Liver (tissue), 9 donors: ENCODE measurements around the gene STRC. TPM values are rescaled to one million over a fixed set of nuclear protein-coding genes. Genes with fewer than 3 reads are reported as not detected.
"Not testable (repeated sequence)": the region's sequence is repeated elsewhere in the genome, so short reads cannot be mapped to it uniquely, and the experiment has no call there.

Experiments
- DNase-seq: peaks from one replicate; pipeline ENCODE4 v3.0.0-alpha.2; 2017; ENCODE audit warnings: low spot score
- H3K27ac ChIP-seq, 2 donors: one replicate each; pipeline ENCODE4 v1.7.0; 2013; ENCODE audit warnings: inconsistent platforms in 2 of 2, low read length in 2 of 2, control low read depth in 1 of 2, low read depth in 1 of 2, mild to moderate bottlenecking in 1 of 2
- H3K27me3 ChIP-seq, 4 donors: one replicate each; pipeline versions ENCODE4 v1.6.1 to v1.7.0; 2013; ENCODE audit warnings: low read length in 3 of 4, inconsistent platforms in 1 of 4, mild to moderate bottlenecking in 1 of 4, moderate library complexity in 1 of 4; ENCODE audit not compliant: control insufficient read depth in 4 of 4, insufficient read depth in 4 of 4
- H3K36me3 ChIP-seq, 4 donors: one replicate each; pipeline versions ENCODE4 v1.6.1 to v1.7.0; 2013; ENCODE audit warnings: low read length in 3 of 4, mild to moderate bottlenecking in 3 of 4, low read depth in 1 of 4, moderate library complexity in 1 of 4; ENCODE audit not compliant: control insufficient read depth in 4 of 4, insufficient read depth in 3 of 4
- H3K4me1 ChIP-seq, 4 donors: one replicate each; pipeline versions ENCODE4 v1.6.1 to v1.7.0; 2013; ENCODE audit warnings: low read length in 3 of 4, mild to moderate bottlenecking in 3 of 4, moderate library complexity in 1 of 4; ENCODE audit not compliant: control insufficient read depth in 4 of 4, insufficient read depth in 4 of 4
- H3K4me3 ChIP-seq, 3 donors: one replicate each; pipeline versions ENCODE4 v1.6.1 to v1.7.0; 2013; ENCODE audit warnings: low read length in 3 of 3, control low read depth in 1 of 3, low read depth in 1 of 3, mild to moderate bottlenecking in 1 of 3
- H3K9ac ChIP-seq, 2 donors: one replicate each; pipeline ENCODE4 v1.7.0; 2013; ENCODE audit warnings: low read length in 2 of 2, mild to moderate bottlenecking in 2 of 2, moderate library complexity in 2 of 2, control low read depth in 1 of 2, low read depth in 1 of 2
- H3K9me3 ChIP-seq, 4 donors: one replicate each; pipeline versions ENCODE4 v1.6.1 to v1.7.0; 2013; ENCODE audit warnings: low read length in 3 of 4; ENCODE audit not compliant: control insufficient read depth in 4 of 4
- WGBS: extraction: QIAGEN DNeasy Blood & Tissue Kit; methylation state at CpG from one replicate; pipeline ENCODE4 v1.1.7; 2013; 5-methylcytosine and 5-hydroxymethylcytosine counted together
- polyA plus RNA-seq, 2 donors: library from polyadenylated mRNA; stranded (reverse) in 1 of 2; unstranded in 1 of 2; fragments of 200-250 nt in 1 of 2; fragments of >200 nt in 1 of 2; fragmentation: Nextera tagmentation in 1 of 2; extraction: Ambion mirVana in 1 of 2; gene quantifications; one replicate each; pipeline versions ENCODE4 v1.2.1 to v1.2.3, GENCODE V29; 2013 to 2015
- total RNA-seq, 2 donors: library from RNA; depleted of rRNA; stranded (reverse); fragments of >200 nt; gene quantifications; one replicate each; pipeline ENCODE4 v1.2.3, GENCODE V29; 2014
- donor health status: healthy.
- donor health status: healthy.
- donor health status: healthy.
- donor health status: healthy.
- donor health status: healthy.

STRC gene
- total and polyA plus RNA-seq, 4 donors = 0.02 to 0.29 (median 0.25) TPM; not detected in 1

- H3K36me3 ChIP-seq, H3K9ac ChIP-seq, H3K4me3 ChIP-seq, H3K4me1 ChIP-seq, H3K27me3 ChIP-seq, H3K9me3 ChIP-seq, H3K27ac ChIP-seq, DNase-seq: not testable (repeated sequence)
- WGBS = no CpG with 5 or more reads among the region's 2 CpGs
Measured at GRCh38 chr15:43600200-43600599, 18.4 kb downstream of the STRC start.

GRCh38 chr15:43599131-43599530, 19.5 kb downstream of the STRC start:
- H3K27me3 ChIP-seq, H3K9ac ChIP-seq, H3K36me3 ChIP-seq, H3K9me3 ChIP-seq, H3K4me3 ChIP-seq, H3K4me1 ChIP-seq, DNase-seq, H3K27ac ChIP-seq: not testable (repeated sequence)
- WGBS = 85% methylated on average over 6 of the region's 6 CpGs

- H3K4me3 ChIP-seq, H3K27ac ChIP-seq, DNase-seq, H3K9me3 ChIP-seq, H3K4me1 ChIP-seq, H3K27me3 ChIP-seq, H3K9ac ChIP-seq, H3K36me3 ChIP-seq: not testable (repeated sequence)
- no CpG with 5 or more reads among the region's 43 CpGs for WGBS
Measured at GRCh38 chr15:43593328-43594190, 25.0 kb downstream of the STRC start, which contains the start of gene CKMT1B. CKMT1B (plus strand) TSS chr15:43594027; CDS start chr15:43594219, 192 bp downstream.

DNA sequence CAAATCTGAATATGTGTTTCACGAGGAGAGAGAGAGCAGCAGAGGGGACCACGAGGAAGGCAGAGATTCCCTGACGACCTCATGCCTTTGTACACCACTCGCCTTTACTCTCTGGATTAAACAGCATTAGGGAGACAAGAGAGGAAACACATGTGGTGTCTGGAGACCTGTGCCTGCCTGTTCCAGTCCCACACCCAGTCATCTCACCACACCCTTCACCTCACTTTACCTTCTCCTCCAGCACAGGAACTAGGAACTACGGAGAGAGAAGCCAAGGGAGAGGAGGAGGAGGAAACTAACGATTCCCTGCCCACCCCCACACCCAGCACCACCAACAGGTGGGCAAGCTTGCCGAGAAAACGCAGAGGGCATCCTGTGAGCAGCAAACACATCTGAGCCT, 25.8 kb downstream of the STRC start:
- not testable (repeated sequence) for H3K9me3 ChIP-seq, H3K27me3 ChIP-seq, H3K9ac ChIP-seq, DNase-seq, H3K4me1 ChIP-seq, H3K27ac ChIP-seq, H3K4me3 ChIP-seq, H3K36me3 ChIP-seq
- 47% methylated on average over 4 of the region's 8 CpGs for WGBS

GRCh38 chr15:43589778-43590466, 28.7 kb downstream of the STRC start, which contains the start of gene PPIP5K1:
PPIP5K1 (minus strand) TSS chr15:43590208; CDS start chr15:43584504, 5,704 bp downstream.
- not testable (repeated sequence) for H3K36me3 ChIP-seq, H3K27ac ChIP-seq, H3K4me1 ChIP-seq, H3K4me3 ChIP-seq, DNase-seq, H3K9ac ChIP-seq, H3K27me3 ChIP-seq, H3K9me3 ChIP-seq
- WGBS = no CpG with 5 or more reads among the region's 54 CpGs

DNA sequence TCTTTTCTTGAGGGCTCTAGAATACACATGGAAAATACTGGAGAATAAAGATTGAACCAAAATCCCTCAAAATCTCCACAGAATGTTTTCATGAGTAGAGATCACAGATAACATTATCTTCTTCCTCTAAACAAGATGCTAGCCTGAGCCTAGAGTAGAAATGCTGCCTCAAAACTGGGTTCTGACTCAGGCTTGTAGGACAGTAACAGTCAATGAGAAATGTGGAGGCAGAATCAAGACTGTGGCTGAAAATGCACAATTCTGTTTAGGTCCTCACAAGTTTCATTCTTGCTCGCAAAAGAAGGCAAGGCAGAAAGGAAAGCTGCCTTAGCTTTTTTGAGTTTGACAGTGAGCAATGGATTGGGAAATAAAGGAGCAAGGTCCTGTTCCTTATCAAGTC, 44.0 kb downstream of the STRC start:
- not testable (repeated sequence) for H3K4me3 ChIP-seq, H3K27ac ChIP-seq, H3K36me3 ChIP-seq, H3K4me1 ChIP-seq, DNase-seq, H3K9me3 ChIP-seq, H3K9ac ChIP-seq, H3K27me3 ChIP-seq
- no CpG with 5 or more reads among the region's 1 CpG for WGBS

GRCh38 chr15:43566615-43567014, 52.0 kb downstream of the STRC start:
- WGBS = no CpG with 5 or more reads among the region's 2 CpGs

DNA sequence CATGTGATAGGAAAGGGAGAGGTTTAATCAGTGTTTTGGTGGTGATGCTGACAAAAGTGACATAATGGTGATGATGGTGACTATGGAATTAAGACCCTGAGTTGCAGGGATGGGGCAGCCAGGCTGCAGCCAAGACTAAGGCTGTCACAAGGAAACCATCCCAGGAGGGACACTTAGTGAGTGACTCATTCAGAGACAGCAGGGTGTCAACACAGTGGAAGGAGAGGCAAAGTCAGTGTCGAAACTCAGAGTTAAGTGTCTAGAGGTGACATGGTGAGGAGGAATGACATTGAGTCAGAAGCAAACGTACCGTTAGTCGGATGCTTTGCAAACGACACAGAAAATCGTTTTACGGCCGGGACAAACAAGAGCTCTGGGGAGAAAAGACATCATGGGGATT, 54.8 kb downstream of the STRC start:
- no CpG with 5 or more reads among the region's 8 CpGs for WGBS
- not testable (repeated sequence) for DNase-seq, H3K9me3 ChIP-seq

More at GRCh38 chr15:43566615-43567014, 52.0 kb downstream of the STRC start:
- not testable (repeated sequence) for DNase-seq, H3K9me3 ChIP-seq, H3K9ac ChIP-seq, H3K4me3 ChIP-seq, H3K36me3 ChIP-seq, H3K4me1 ChIP-seq, H3K27me3 ChIP-seq, H3K27ac ChIP-seq

More for the DNA sequence above, 54.8 kb downstream of the STRC start:
- not testable (repeated sequence) for H3K27me3 ChIP-seq, H3K4me3 ChIP-seq, H3K27ac ChIP-seq, H3K4me1 ChIP-seq, H3K9ac ChIP-seq, H3K36me3 ChIP-seq
